Mononuclear cell (primary cell): ENCODE results near the gene HSD11B2. TPM values are rescaled to one million over a fixed set of nuclear protein-coding genes. Genes with fewer than 3 reads are reported as not detected.

Experiments used
- H3K27me3 ChIP-seq: 2 replicates; pipeline ENCODE4 v1.6.0; 2011; ENCODE audit warnings: low read length, control low read depth; ENCODE audit not compliant: insufficient read depth
- H3K4me1 ChIP-seq: 2 replicates; pipeline ENCODE4 v1.5.1; 2011; ENCODE audit warnings: mild to moderate bottlenecking, low read length, control low read depth; ENCODE audit not compliant: insufficient read depth
- H3K4me3 ChIP-seq: 2 replicates; pipeline ENCODE4 v1.5.1; 2011; ENCODE audit warnings: mild to moderate bottlenecking, low read length, moderate library complexity
- H3K9me3 ChIP-seq: 2 replicates; pipeline ENCODE4 v1.5.1; 2011; ENCODE audit warnings: low read depth, mild to moderate bottlenecking, control low read depth, low read length
- total RNA-seq: library from RNA; depleted of rRNA; stranded (reverse); fragments of >200 nt; gene quantifications from one replicate; pipeline ENCODE4 v1.2.3, GENCODE V29; 2012

Gene HSD11B2
- total RNA-seq, 1 donor = not detected

GRCh38 chr16:67432506-67432890, 1.6 kb downstream of the HSD11B2 start:
- peaks cover 26% of the 10 kb centered on the region for H3K4me1 ChIP-seq
- H3K4me3 ChIP-seq = no peak overlapping the region
- H3K9me3 ChIP-seq = no peaks in the 10 kb centered on the region
- H3K27me3 ChIP-seq = peaks cover 28% of the 10 kb centered on the region

- Histone ChIP-seq H3K4me3 (no peak overlapping the region), H3K9me3 (no peaks in the 10 kb centered on the region), H3K27me3 (peaks cover 28% of the 10 kb centered on the region), H3K4me1 (peaks cover 26% of the 10 kb centered on the region)
Measured at GRCh38 chr16:67433131-67433719, 2.3 kb downstream of the HSD11B2 start.

- H3K9me3 ChIP-seq = no peaks in the 10 kb centered on the region
- H3K4me1 ChIP-seq = peaks cover 19% of the 10 kb centered on the region
- H3K4me3 ChIP-seq = no peak overlapping the region
- peaks cover 8% of the 10 kb centered on the region for H3K27me3 ChIP-seq
Measured at GRCh38 chr16:67435758-67436164, 4.8 kb downstream of the HSD11B2 start.

- peaks cover 4% of the 10 kb centered on the region for H3K27me3 ChIP-seq
- no peak overlapping the region for H3K4me3 ChIP-seq
- H3K4me1 ChIP-seq = peaks cover 14% of the 10 kb centered on the region
- H3K9me3 ChIP-seq = no peaks in the 10 kb centered on the region
Measured at GRCh38 chr16:67436640-67437193, 5.8 kb downstream of the HSD11B2 start.

- no peaks in the 10 kb centered on the region for H3K27me3 ChIP-seq
- no peak overlapping the region for H3K4me3 ChIP-seq
- peaks cover 12% of the 10 kb centered on the region for H3K4me1 ChIP-seq
- no peaks in the 10 kb centered on the region for H3K9me3 ChIP-seq
Measured at GRCh38 chr16:67437513-67437912, 6.6 kb downstream of the HSD11B2 start.

GRCh38 chr16:67438098-67438791, 7.3 kb downstream of the HSD11B2 start:
- H3K27me3 ChIP-seq = no peaks in the 10 kb centered on the region
- no peaks in the 10 kb centered on the region for H3K9me3 ChIP-seq
- H3K4me3 ChIP-seq = no peak overlapping the region
- H3K4me1 ChIP-seq = peaks cover 12% of the 10 kb centered on the region

- Histone ChIP-seq H3K9me3 (no peaks in the 10 kb centered on the region), H3K4me3 (no peak overlapping the region), H3K27me3 (no peaks in the 10 kb centered on the region), H3K4me1 (peaks cover 12% of the 10 kb centered on the region)
Measured at GRCh38 chr16:67438824-67439393, 8.0 kb downstream of the HSD11B2 start.

- Histone ChIP-seq H3K4me1 (no peaks in the 10 kb centered on the region), H3K9me3 (no peaks in the 10 kb centered on the region), H3K27me3 (no peaks in the 10 kb centered on the region)
Measured at GRCh38 chr16:67441271-67441753, 10.4 kb downstream of the HSD11B2 start.

GRCh38 chr16:67441907-67442306, 11.0 kb downstream of the HSD11B2 start:
- no peaks in the 10 kb centered on the region for H3K4me1 ChIP-seq
- H3K27me3 ChIP-seq = no peaks in the 10 kb centered on the region
- no peak overlapping the region for H3K4me3 ChIP-seq
- H3K9me3 ChIP-seq = no peaks in the 10 kb centered on the region

More at GRCh38 chr16:67441271-67441753, 10.4 kb downstream of the HSD11B2 start:
- H3K4me3 ChIP-seq = no peak overlapping the region

GRCh38 chr16:67442581-67443255, 11.8 kb downstream of the HSD11B2 start:
- H3K27me3 ChIP-seq = no peaks in the 10 kb centered on the region
- H3K9me3 ChIP-seq = no peaks in the 10 kb centered on the region
- H3K4me3 ChIP-seq = no peak overlapping the region
- H3K4me1 ChIP-seq = no peaks in the 10 kb centered on the region

- no peaks in the 10 kb centered on the region for H3K4me1 ChIP-seq
- H3K4me3 ChIP-seq = no peak overlapping the region
- no peaks in the 10 kb centered on the region for H3K27me3 ChIP-seq
- H3K9me3 ChIP-seq = no peaks in the 10 kb centered on the region
Measured at GRCh38 chr16:67443265-67443664, 12.3 kb downstream of the HSD11B2 start.

- H3K27me3 ChIP-seq = no peaks in the 10 kb centered on the region
- no peak overlapping the region for H3K4me3 ChIP-seq
- H3K4me1 ChIP-seq = no peaks in the 10 kb centered on the region
- H3K9me3 ChIP-seq = no peaks in the 10 kb centered on the region
Measured at GRCh38 chr16:67444259-67445125, 13.6 kb downstream of the HSD11B2 start.

- Histone ChIP-seq H3K27me3 (no peaks in the 10 kb centered on the region), H3K4me1 (no peaks in the 10 kb centered on the region), H3K4me3 (no peak overlapping the region), H3K9me3 (no peaks in the 10 kb centered on the region)
Measured at GRCh38 chr16:67445126-67445426, 14.2 kb downstream of the HSD11B2 start.

- H3K27me3 ChIP-seq = no peaks in the 10 kb centered on the region
- H3K4me1 ChIP-seq = no peaks in the 10 kb centered on the region
- H3K9me3 ChIP-seq = no peaks in the 10 kb centered on the region
- no peak overlapping the region for H3K4me3 ChIP-seq
Measured at GRCh38 chr16:67445441-67445912, 14.6 kb downstream of the HSD11B2 start.
